Kidney epithelial cell (primary cell): ENCODE results near the gene DOHH. TPM values are rescaled to one million over a fixed set of nuclear protein-coding genes. Genes with fewer than 3 reads are reported as not detected.
"Not testable (repeated sequence)": the region's sequence is repeated elsewhere in the genome, so short reads cannot be mapped to it uniquely, and the experiment has no call there.

Source experiments
- DNase-seq: peaks from one replicate; pipeline ENCODE4 v3.0.0-alpha.2; 2010; ENCODE audit warnings: low read depth
- H3K27me3 ChIP-seq: 2 replicates; pipeline ENCODE4 v1.6.0; 2011; ENCODE audit warnings: low read length; ENCODE audit not compliant: control insufficient read depth, insufficient read depth
- H3K36me3 ChIP-seq: 2 replicates; pipeline ENCODE4 v1.5.1; 2011; ENCODE audit warnings: low read length; ENCODE audit not compliant: control insufficient read depth, insufficient read depth
- H3K4me3 ChIP-seq: 2 replicates; pipeline ENCODE4 v1.5.1; 2011; ENCODE audit warnings: low read depth, mild to moderate bottlenecking, control low read depth, low read length
- total RNA-seq: library from RNA; depleted of rRNA; stranded (reverse); fragments of >200 nt; gene quantifications from 2 replicates; pipeline ENCODE4 v1.2.3, GENCODE V29; 2015
- TF ChIP-seq, protein P1 (sequence below): IDR thresholded peaks from 2 replicates; pipeline ENCODE4 v1.5.1; 2011; ENCODE audit warnings: mild to moderate bottlenecking, moderate library complexity, low read length, control low read depth, inconsistent platforms; ENCODE audit not compliant: insufficient read depth, poor library complexity, severe bottlenecking

The DOHH gene
- total RNA-seq, 1 donor from 2014 or later, result 33.0 TPM

DNA sequence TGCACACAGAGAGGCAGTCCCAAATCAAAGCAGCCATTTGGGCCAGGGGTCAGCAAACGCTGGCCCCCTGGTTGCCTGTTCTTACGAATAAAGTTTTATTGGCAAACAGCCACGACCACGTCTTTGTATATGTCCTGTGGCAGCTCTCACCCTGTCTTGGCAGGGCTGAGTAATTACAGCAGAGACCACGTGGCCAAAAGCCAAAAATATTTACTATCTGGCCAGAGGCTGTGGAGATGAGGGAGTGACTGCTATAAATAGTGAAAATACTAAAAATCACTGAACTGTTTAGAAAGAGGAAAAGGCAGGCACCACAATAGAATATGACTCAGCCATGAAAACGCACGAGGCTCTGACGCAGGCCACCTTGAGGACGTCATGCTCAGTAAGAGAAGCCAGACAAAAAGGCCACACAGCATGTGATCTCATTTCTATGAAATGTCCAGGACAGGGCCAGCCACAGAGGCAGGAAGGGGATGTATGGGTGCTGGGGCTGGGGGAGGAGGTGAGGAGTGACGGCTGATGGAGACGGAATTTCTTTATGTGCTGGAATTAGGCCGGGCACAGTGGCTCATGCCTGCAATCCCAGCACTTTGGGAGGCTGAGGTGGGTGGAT lies 49.6 kb downstream of the DOHH start:
- TF ChIP-seq, protein P1, sequence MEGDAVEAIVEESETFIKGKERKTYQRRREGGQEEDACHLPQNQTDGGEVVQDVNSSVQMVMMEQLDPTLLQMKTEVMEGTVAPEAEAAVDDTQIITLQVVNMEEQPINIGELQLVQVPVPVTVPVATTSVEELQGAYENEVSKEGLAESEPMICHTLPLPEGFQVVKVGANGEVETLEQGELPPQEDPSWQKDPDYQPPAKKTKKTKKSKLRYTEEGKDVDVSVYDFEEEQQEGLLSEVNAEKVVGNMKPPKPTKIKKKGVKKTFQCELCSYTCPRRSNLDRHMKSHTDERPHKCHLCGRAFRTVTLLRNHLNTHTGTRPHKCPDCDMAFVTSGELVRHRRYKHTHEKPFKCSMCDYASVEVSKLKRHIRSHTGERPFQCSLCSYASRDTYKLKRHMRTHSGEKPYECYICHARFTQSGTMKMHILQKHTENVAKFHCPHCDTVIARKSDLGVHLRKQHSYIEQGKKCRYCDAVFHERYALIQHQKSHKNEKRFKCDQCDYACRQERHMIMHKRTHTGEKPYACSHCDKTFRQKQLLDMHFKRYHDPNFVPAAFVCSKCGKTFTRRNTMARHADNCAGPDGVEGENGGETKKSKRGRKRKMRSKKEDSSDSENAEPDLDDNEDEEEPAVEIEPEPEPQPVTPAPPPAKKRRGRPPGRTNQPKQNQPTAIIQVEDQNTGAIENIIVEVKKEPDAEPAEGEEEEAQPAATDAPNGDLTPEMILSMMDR, result no peak

DNA sequence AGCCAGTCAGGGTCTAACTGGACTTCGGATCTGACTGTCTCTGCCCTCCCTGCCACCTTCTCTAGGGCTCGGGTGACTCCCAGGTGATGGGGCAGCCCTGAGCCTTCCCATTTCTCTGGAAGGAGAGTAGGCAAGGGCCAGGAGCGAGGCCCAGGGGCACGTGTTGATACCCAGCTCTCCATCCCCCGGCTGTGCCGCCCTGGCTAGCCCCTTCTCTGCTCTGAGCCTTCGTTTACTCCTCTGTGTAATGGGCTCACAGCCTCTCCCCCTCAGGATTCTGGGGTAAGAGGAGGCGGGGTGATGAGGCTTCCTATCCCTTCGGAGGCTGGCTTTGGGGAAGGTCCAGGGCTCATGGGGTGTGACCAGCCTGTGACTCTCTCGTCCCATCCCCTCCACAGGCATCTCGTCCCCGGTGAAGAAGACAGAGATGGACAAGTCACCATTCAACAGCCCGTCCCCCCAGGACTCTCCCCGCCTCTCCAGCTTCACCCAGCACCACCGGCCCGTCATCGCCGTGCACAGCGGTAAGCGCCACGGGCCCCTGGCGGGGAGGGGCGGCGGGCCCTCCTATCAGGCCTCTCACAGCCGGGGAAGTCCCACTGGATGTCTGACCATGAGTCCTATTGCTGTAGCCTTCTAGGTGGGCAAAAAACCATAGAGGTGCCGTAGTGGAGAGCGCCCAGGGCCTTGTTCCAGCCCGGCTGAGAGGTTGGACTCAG lies 51.7 kb downstream of the DOHH start:
- no peaks in the 10 kb centered on the region for H3K27me3 ChIP-seq
- H3K36me3 ChIP-seq, result peaks cover 4% of the 10 kb centered on the region
- no peak for DNase-seq
- TF ChIP-seq, protein P1, result no peak
- no peak overlapping the region for H3K4me3 ChIP-seq

More for the DNA sequence above, 49.6 kb downstream of the DOHH start:
- Histone ChIP-seq H3K27me3 (no peaks in the 10 kb centered on the region), H3K4me3 (no peak overlapping the region), H3K36me3 (peaks cover 4% of the 10 kb centered on the region)
- DNase-seq, result peak; percentile 99

DNA sequence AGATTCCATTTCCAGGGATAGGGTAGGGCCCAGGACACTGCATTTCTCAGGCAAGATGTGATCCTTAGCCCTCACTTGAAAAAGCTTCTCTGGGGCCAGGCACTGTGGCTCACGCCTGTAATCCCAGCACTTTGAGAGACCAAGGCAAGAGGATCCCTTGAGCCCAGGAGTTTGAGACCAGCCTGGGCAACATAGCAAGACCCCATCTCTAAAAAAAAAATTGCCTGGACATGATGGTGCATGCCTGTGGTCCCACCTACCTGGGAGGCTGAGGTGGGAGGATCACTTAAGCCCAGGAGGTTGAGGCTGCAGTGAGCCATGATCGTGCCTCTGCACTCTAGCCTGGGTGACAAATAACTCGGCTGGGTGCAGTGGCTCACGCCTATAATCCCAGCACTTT lies 53.8 kb downstream of the DOHH start:
- H3K4me3 ChIP-seq, DNase-seq, H3K27me3 ChIP-seq, H3K36me3 ChIP-seq: not testable (repeated sequence)

DNA sequence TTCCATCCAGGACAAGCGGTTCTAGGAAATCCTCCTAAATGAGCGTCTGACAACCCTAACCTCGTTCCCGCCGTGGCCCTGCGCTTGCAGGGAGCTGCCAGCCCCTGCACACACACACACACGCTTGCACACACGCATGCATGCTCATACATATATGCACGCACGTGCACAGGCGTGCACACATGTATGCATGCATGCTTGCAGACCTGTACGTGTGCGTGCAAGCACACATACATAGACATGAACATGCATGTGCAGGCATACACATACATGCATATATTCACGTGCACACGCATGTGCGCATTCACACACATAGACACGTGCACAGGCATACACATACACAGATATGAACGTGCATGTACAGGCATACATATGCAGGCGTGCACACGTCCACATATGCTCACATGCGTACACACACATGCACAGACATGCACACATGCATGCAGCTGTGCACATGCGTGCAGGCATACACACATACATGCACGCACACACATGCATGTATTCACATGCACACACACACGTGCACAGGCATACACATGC lies 55.7 kb downstream of the DOHH start:
- Histone ChIP-seq H3K36me3 (no peaks in the 10 kb centered on the region), H3K27me3 (no peaks in the 10 kb centered on the region), H3K4me3 (no peak overlapping the region)
- DNase-seq, result no peak
- TF ChIP-seq, protein P1, result no peak

DNA sequence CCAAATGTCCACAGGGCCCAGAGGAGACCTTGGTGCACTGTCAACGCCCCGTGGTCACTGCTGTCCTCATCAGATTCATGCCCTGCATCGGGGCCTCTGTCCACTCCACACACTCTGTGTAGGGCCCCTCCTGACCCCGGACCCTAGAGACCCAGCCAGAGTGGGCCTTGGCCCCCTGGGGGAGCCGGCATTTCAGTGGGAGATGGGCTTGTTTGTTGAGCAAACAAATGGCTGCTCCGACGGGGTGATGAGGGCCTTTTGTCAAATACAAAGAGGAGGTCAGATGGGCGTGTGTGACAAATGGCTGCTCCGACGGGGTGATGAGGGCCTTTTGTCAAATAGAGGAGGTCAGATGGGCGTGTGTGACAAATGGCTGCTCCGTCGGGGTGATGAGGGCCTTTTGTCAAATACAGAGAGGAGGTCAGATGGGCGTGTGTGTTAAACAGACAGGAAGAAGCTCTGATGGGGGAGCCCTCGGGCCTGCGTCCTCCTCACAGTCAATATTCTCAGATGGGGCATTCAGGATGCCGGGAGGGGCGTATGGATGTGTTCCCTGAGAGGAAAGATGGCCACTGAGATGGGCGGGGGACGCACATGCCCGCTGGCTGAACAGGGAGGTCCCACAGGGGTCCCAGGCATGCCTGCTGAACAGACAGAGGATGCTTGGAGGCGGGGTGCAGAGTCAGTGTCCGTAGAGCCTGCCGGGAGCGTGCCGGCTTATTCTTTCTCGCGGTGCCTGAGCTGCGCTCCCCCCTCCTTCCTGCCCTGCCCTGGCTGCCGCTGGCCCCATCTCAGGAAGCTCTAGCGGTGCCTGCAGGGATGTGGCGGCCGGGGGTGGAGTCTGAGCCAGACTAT lies 56.4 kb downstream of the DOHH start:
- DNase-seq, result no peak
- Histone ChIP-seq H3K4me3 (no peak overlapping the region), H3K27me3 (no peaks in the 10 kb centered on the region), H3K36me3 (no peaks in the 10 kb centered on the region)
- TF ChIP-seq, protein P1, result no peak

DNA sequence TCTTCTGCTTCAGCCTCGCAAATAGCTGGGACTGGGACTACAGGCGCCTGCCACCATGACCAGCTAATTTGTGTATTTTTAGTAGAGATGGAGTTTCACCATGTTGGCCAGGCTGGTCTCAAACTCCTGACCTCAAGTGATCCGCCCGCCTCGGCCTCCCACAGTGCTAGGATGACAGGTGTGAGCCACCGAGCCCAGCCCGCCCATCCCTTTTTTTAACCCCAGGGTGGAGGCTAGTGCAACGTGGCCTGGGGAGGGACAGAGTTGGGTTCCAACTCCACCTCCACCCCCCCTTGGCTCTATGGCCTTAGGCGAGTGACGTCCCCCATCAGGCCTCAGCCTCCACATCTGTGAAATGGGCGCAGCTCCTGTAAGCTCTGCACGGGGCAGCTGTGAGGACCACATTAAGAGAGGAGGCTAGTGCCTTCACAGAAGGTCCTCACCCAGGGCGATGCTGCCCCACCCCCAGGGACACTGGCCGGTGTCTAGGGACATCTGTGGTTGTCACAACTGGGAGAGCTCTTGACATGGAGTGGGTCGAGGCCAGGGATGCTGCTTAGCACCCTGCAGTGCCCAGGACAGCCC lies 57.9 kb downstream of the DOHH start:
- peaks cover 3% of the 10 kb centered on the region for H3K36me3 ChIP-seq
- no peak for DNase-seq
- no peaks in the 10 kb centered on the region for H3K27me3 ChIP-seq
- TF ChIP-seq, protein P1, result no peak
- H3K4me3 ChIP-seq, result no peak overlapping the region
